HG02571 (cell line): ENCODE data around the gene TRAFD1.

Experiments used
- ATAC-seq: cut with Tn5 transposase; IDR thresholded peaks from one replicate; pipeline ENCODE4 v1.9.1; 2021; ENCODE audit warnings: mild to moderate bottlenecking, moderate library complexity; ENCODE audit not compliant: unreplicated experiment

TRAFD1 gene

GRCh38 chr12:112115259-112116045 is 9.9 kb upstream of the TRAFD1 start:
- ATAC-seq, result no peak

- ATAC-seq, result no peak
Observed at GRCh38 chr12:112116232-112117060, 8.9 kb upstream of the TRAFD1 start.

- ATAC-seq, result no peak
Observed at GRCh38 chr12:112117685-112118084, 7.7 kb upstream of the TRAFD1 start.

GRCh38 chr12:112121780-112122565 is 3.4 kb upstream of the TRAFD1 start:
- no peak for ATAC-seq

GRCh38 chr12:112122823-112123690 is 2.3 kb upstream of the TRAFD1 start:
- no peak for ATAC-seq

- no peak for ATAC-seq
Observed at GRCh38 chr12:112124918-112125249, 476 bp upstream of the TRAFD1 start.

GRCh38 chr12:112126000-112126438 is 659 bp downstream of the TRAFD1 start:
- no peak for ATAC-seq

GRCh38 chr12:112126911-112127310 is 1.6 kb downstream of the TRAFD1 start:
- ATAC-seq, result no peak

GRCh38 chr12:112130441-112130998 is 5.2 kb downstream of the TRAFD1 start:
- ATAC-seq, result no peak

GRCh38 chr12:112131686-112132085 is 6.3 kb downstream of the TRAFD1 start:
- ATAC-seq, result no peak

GRCh38 chr12:112133418-112133817 is 8.1 kb downstream of the TRAFD1 start:
- no peak for ATAC-seq

GRCh38 chr12:112134731-112135130 is 9.4 kb downstream of the TRAFD1 start:
- ATAC-seq, result no peak

- no peak for ATAC-seq
Observed at GRCh38 chr12:112140728-112141127, 15.4 kb downstream of the TRAFD1 start.

- no peak for ATAC-seq
Observed at GRCh38 chr12:112146123-112146522, 20.8 kb downstream of the TRAFD1 start.

GRCh38 chr12:112148031-112148513 is 22.7 kb downstream of the TRAFD1 start:
- ATAC-seq, result no peak

GRCh38 chr12:112149596-112149995 is 24.2 kb downstream of the TRAFD1 start:
- ATAC-seq, result no peak

- no peak for ATAC-seq
Observed at GRCh38 chr12:112151766-112152541, 26.6 kb downstream of the TRAFD1 start.

- no peak for ATAC-seq
Observed at GRCh38 chr12:112153181-112153892, 28.0 kb downstream of the TRAFD1 start.

- ATAC-seq, result no peak
Observed at GRCh38 chr12:112153893-112154219, 28.5 kb downstream of the TRAFD1 start.
